ENCODE results near the gene PFDN6. TPM values are rescaled to one million over a fixed set of nuclear protein-coding genes. Genes with fewer than 3 reads are reported as not detected.
"Not testable (repeated sequence)": the region's sequence is repeated elsewhere in the genome, so short reads cannot be mapped to it uniquely, and the experiment has no call there.

The PFDN6 gene
- polyA plus RNA-seq, 3 donors = 26.0 to 36.2 (median 28.4) TPM

GRCh38 chr6:33275795-33276580, 13.4 kb upstream of the PFDN6 start:
- Histone ChIP-seq H4K20me1 (ENCODE audit: insufficient read depth, low read length) (peaks cover 68% of the 10 kb centered on the region), H3K4me2 (replicated peaks; ENCODE audit: extremely low read depth, low read length, poor library complexity, severe bottlenecking) (peak overlapping the region; percentile 99), H3K4me3 (replicated peaks in 1 of 3; ENCODE audit: low read depth in 2 of 3, low read length in 3 of 3) (peak overlapping the region in 2 of 3 experiments; percentile 90 to 94), H3K36me3 (replicated peaks in 1 of 2; ENCODE audit: control insufficient read depth in 1 of 2, insufficient read depth in 2 of 2, low read length in 2 of 2) (peaks cover 44 to 69% of the 10 kb centered on the region in 2 donors), H3K79me2 (ENCODE audit: insufficient read depth, low read length) (peaks cover 90% of the 10 kb centered on the region), H3K4me1 (ENCODE audit: control insufficient read depth in 1 of 2, insufficient read depth in 2 of 2, low read length in 2 of 2) (peaks cover 72 to 82% of the 10 kb centered on the region in 2 donors), H3K27ac (ENCODE audit: low read depth in 1 of 2, low read length in 2 of 2) (peak overlapping the region; percentile 44 to 80), H2AFZ (ENCODE audit: insufficient read depth, low read depth, low read length, poor library complexity, severe bottlenecking) (peak overlapping the region; percentile 92)
- H3K27me3 ChIP-seq (ENCODE audit: control insufficient read depth in 2 of 2, insufficient read depth in 2 of 2, low read length in 2 of 2); DNase-seq; H3K27me3 Mint-ChIP-seq (ENCODE audit: low read depth in 3 of 3); intact Hi-C loops (cut with micrococcal nuclease); H3K9me3 Mint-ChIP-seq; H3K9me3 ChIP-seq (replicated peaks in 1 of 2; ENCODE audit: control insufficient read depth in 1 of 2, insufficient read depth in 1 of 2, low read length in 2 of 2); H3K9ac ChIP-seq (ENCODE audit: insufficient read depth, low read length, poor library complexity, severe bottlenecking): not testable (repeated sequence)
- peaks cover 74% of the 10 kb centered on the region for H3K4me1 Mint-ChIP-seq
- WGBS (ENCODE audit: insufficient coverage) = 86% methylated on average over 3 of the region's 16 CpGs
- peaks cover 39 to 65% of the 10 kb centered on the region in 2 donors for H3K36me3 Mint-ChIP-seq
- H3K4me3 Mint-ChIP-seq = peak overlapping the region; percentile 85 to 94
- peak overlapping the region; percentile 85 to 95 (median 90) for H3K27ac Mint-ChIP-seq

GRCh38 chr6:33276581-33276863, 12.9 kb upstream of the PFDN6 start:
- DNase-seq = no peak
- H3K79me2 ChIP-seq (ENCODE audit: insufficient read depth, low read length) = peaks cover 86% of the 10 kb centered on the region
- H3K9ac ChIP-seq (ENCODE audit: insufficient read depth, low read length, poor library complexity, severe bottlenecking) = peak overlapping the region; percentile 78
- peak overlapping the region; percentile 99 for H3K4me2 ChIP-seq (replicated peaks; ENCODE audit: extremely low read depth, low read length, poor library complexity, severe bottlenecking)
- no peaks in the 10 kb centered on the region for H3K27me3 ChIP-seq (ENCODE audit: control insufficient read depth in 2 of 2, insufficient read depth in 2 of 2, low read length in 2 of 2)
- no peaks in the 10 kb centered on the region for H3K9me3 ChIP-seq (replicated peaks in 1 of 2; ENCODE audit: control insufficient read depth in 1 of 2, insufficient read depth in 1 of 2, low read length in 2 of 2)
- TF ChIP-seq CTCF (IDR thresholded peaks at IDR 0.05) = no peak
- H3K36me3 Mint-ChIP-seq = peaks cover 45 to 67% of the 10 kb centered on the region in 2 donors
- H3K9me3 Mint-ChIP-seq = no peaks in the 10 kb centered on the region
- peak overlapping the region; percentile 92 for H2AFZ ChIP-seq (ENCODE audit: insufficient read depth, low read depth, low read length, poor library complexity, severe bottlenecking)
- H3K4me3 ChIP-seq (replicated peaks in 1 of 3; ENCODE audit: low read depth in 2 of 3, low read length in 3 of 3) = peak overlapping the region; percentile 76 to 94 (median 90)
- H4K20me1 ChIP-seq (ENCODE audit: insufficient read depth, low read length) = peaks cover 73% of the 10 kb centered on the region
- H3K4me1 ChIP-seq (ENCODE audit: control insufficient read depth in 1 of 2, insufficient read depth in 2 of 2, low read length in 2 of 2) = peaks cover 69 to 78% of the 10 kb centered on the region in 2 donors
- no peaks in the 10 kb centered on the region for H3K27me3 Mint-ChIP-seq (ENCODE audit: low read depth in 3 of 3)
- H3K27ac ChIP-seq (ENCODE audit: low read depth in 1 of 2, low read length in 2 of 2) = peak overlapping the region; percentile 44 to 80
- H3K4me1 Mint-ChIP-seq = peaks cover 75% of the 10 kb centered on the region
- H3K4me3 Mint-ChIP-seq = peak overlapping the region; percentile 85 to 94
- H3K27ac Mint-ChIP-seq = peak overlapping the region; percentile 85 to 95 (median 90)
- intact Hi-C loops (cut with micrococcal nuclease) = no loop called here
- H3K36me3 ChIP-seq (replicated peaks in 1 of 2; ENCODE audit: control insufficient read depth in 1 of 2, insufficient read depth in 2 of 2, low read length in 2 of 2) = peaks cover 46 to 73% of the 10 kb centered on the region in 2 donors
